Lower leg skin (tissue), 3 donors: ENCODE data around the gene NRK.

Experiments used
- CTCF ChIP-seq, 3 donors: fragments of 450-650 bp; IDR thresholded peaks; one replicate each; pipeline ENCODE4 v1.5.1; 2016; ENCODE audit warnings: antibody characterized with exemption in 3 of 3, mild to moderate bottlenecking in 3 of 3, moderate library complexity in 2 of 3
- POLR2A ChIP-seq, 2 donors: fragments of 450-650 bp; IDR thresholded peaks; one replicate each; pipeline ENCODE4 v1.6.1; 2016 to 2017; ENCODE audit warnings: antibody characterized with exemption in 2 of 2, mild to moderate bottlenecking in 1 of 2, moderate library complexity in 1 of 2

- TF ChIP-seq CTCF (IDR thresholded peaks at IDR 0.05) (no peak), POLR2A (IDR thresholded peaks at IDR 0.05) (no peak)
Measured at GRCh38 chrX:105837232-105837631, 14.9 kb downstream of the NRK start.
